ENCODE data around the gene TRIP11. TPM values are rescaled to one million over a fixed set of nuclear protein-coding genes. Genes with fewer than 3 reads are reported as not detected.

Gene TRIP11
- total RNA-seq, 1 donor = 53.3 TPM

- peak; percentile 56 for DNase-seq (ENCODE audit: low read depth)
- TF ChIP-seq, protein P1, sequence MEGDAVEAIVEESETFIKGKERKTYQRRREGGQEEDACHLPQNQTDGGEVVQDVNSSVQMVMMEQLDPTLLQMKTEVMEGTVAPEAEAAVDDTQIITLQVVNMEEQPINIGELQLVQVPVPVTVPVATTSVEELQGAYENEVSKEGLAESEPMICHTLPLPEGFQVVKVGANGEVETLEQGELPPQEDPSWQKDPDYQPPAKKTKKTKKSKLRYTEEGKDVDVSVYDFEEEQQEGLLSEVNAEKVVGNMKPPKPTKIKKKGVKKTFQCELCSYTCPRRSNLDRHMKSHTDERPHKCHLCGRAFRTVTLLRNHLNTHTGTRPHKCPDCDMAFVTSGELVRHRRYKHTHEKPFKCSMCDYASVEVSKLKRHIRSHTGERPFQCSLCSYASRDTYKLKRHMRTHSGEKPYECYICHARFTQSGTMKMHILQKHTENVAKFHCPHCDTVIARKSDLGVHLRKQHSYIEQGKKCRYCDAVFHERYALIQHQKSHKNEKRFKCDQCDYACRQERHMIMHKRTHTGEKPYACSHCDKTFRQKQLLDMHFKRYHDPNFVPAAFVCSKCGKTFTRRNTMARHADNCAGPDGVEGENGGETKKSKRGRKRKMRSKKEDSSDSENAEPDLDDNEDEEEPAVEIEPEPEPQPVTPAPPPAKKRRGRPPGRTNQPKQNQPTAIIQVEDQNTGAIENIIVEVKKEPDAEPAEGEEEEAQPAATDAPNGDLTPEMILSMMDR (IDR thresholded peaks at IDR 0.05; ENCODE audit: insufficient read depth, low read length) = no peak
- peak overlapping the region; percentile 84 for H3K4me3 ChIP-seq (ENCODE audit: low read depth, low read length)
These were observed 93.0 kb downstream of the TRIP11 start for GRCh38 chr14:91946622-91947474.

GRCh38 chr14:91945751-91946621 is 93.9 kb downstream of the TRIP11 start:
- H3K4me3 ChIP-seq (ENCODE audit: low read depth, low read length) = peak overlapping the region; percentile 84
- TF ChIP-seq, protein P1 (IDR thresholded peaks at IDR 0.05; ENCODE audit: insufficient read depth, low read length) = no peak
- peak; percentile 46 for DNase-seq (ENCODE audit: low read depth)

DNA sequence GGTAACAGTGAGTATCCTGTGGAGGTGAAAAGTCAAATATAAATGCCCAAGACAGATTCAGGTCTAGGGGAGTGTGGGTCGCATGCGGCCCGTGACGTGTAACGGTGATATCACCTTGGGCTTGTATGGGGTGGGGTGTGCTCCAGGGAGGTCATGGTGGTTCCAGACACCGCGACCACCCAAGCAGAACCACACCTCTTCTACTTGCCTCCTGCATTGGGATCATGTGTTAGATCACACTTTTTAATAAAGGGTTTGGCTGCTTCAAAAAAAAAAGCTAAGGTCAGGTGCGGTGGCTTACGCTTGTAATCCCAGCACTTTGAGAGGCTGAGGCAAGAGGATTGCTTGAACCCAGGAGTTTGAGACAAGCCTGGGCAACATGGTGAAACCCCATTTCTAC is 96.9 kb downstream of the TRIP11 start:
- H3K4me3 ChIP-seq (ENCODE audit: low read depth, low read length) = no peak overlapping the region
- TF ChIP-seq, protein P1 (IDR thresholded peaks at IDR 0.05; ENCODE audit: insufficient read depth, low read length) = no peak
- no peak for DNase-seq (ENCODE audit: low read depth)

DNA sequence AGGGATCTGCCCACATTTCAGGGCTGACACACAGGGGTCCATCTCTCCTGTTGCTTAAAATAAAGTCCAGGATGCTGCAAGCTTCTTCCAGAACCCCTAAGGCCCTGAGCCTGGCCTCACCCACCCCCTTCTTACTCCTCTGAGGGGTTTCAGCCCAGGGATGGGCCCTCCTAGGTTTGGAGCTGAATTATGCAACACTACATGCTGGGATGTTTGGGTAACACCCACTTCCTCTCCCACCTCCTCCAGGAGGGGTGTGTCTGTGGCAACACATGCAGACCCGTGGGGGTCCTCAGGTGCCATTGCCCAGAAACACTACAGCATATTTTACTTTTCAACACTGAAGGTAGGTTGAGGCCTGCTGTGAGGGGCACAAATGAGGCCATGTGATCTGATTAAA is 97.7 kb downstream of the TRIP11 start:
- H3K4me3 ChIP-seq (ENCODE audit: low read depth, low read length) = no peak overlapping the region
- TF ChIP-seq, protein P1 (IDR thresholded peaks at IDR 0.05; ENCODE audit: insufficient read depth, low read length) = no peak
- DNase-seq (ENCODE audit: low read depth) = no peak

DNA sequence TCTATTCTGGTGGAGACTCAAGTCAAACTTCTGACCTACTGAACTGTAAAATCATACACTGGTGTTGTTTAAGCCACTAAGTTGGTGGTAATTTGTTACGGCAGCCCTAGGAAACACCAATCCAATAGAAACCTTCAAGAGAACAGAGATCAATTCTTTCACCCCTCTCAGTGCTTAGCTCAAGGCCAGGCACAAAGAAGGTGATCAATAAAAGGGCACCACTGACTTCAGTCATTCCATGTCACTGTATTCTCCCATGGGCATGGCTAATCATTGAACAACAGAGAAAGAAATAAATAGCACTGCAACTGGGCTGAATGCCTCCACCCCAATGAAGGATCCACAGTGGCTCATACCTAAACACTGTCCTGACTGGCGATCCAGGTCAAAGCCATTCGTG is 99.7 kb downstream of the TRIP11 start:
- no peak for DNase-seq (ENCODE audit: low read depth)
- TF ChIP-seq, protein P1 (IDR thresholded peaks at IDR 0.05; ENCODE audit: insufficient read depth, low read length) = no peak
- H3K4me3 ChIP-seq (ENCODE audit: low read depth, low read length) = no peak overlapping the region

- H3K4me3 ChIP-seq (ENCODE audit: low read depth, low read length) = no peak overlapping the region
- TF ChIP-seq, protein P1 (IDR thresholded peaks at IDR 0.05; ENCODE audit: insufficient read depth, low read length) = no peak
- no peak for DNase-seq (ENCODE audit: low read depth)
These were observed 104.3 kb downstream of the TRIP11 start for GRCh38 chr14:91935586-91935985.

Measured in fibroblast of the aortic adventitia (primary cell).